ENCODE results near the gene CYBB.
"Not testable (repeated sequence)": the region's sequence is repeated elsewhere in the genome, so short reads cannot be mapped to it uniquely, and the experiment has no call there.

CYBB gene

GRCh38 chrX:37779857-37780256 lies at the start of gene CYBB:
Gene CYBB (plus strand): TSS chrX:37780059. CDS start chrX:37780078, 19 bp downstream.
- DNase-seq (ENCODE audit: low read depth in 2 of 2), result no peak

GRCh38 chrX:37745354-37745753 lies 34.5 kb upstream of the CYBB start:
- peak; percentile 36 to 73 for DNase-seq (ENCODE audit: low read depth in 2 of 2)

GRCh38 chrX:37745835-37746217 lies 34.0 kb upstream of the CYBB start:
- no peak for DNase-seq (ENCODE audit: low read depth in 2 of 2)

- peak; percentile 14 to 22 for DNase-seq (ENCODE audit: low read depth in 2 of 2)
These were observed 33.5 kb upstream of the CYBB start for GRCh38 chrX:37746218-37746941.

- DNase-seq (ENCODE audit: low read depth in 2 of 2), result no peak
These were observed 32.9 kb upstream of the CYBB start for GRCh38 chrX:37746951-37747350.

GRCh38 chrX:37752281-37752680 lies 27.6 kb upstream of the CYBB start:
- no peak for DNase-seq (ENCODE audit: low read depth in 2 of 2)

GRCh38 chrX:37752936-37753335 lies 26.9 kb upstream of the CYBB start:
- DNase-seq (ENCODE audit: low read depth in 2 of 2), result no peak

- no peak for DNase-seq (ENCODE audit: low read depth in 2 of 2)
These were observed 26.5 kb upstream of the CYBB start for GRCh38 chrX:37753384-37753783.

GRCh38 chrX:37754516-37754915 lies 25.3 kb upstream of the CYBB start:
- no peak for DNase-seq (ENCODE audit: low read depth in 2 of 2)

- DNase-seq (ENCODE audit: low read depth in 2 of 2), result no peak
These were observed 24.8 kb upstream of the CYBB start for GRCh38 chrX:37755025-37755424.

- DNase-seq (ENCODE audit: low read depth in 2 of 2), result no peak
These were observed 22.8 kb upstream of the CYBB start for GRCh38 chrX:37757082-37757481.

- DNase-seq (ENCODE audit: low read depth in 2 of 2), result no peak
These were observed 20.5 kb upstream of the CYBB start for GRCh38 chrX:37759351-37759750.

GRCh38 chrX:37759878-37760418 lies 19.9 kb upstream of the CYBB start:
- DNase-seq (ENCODE audit: low read depth in 2 of 2), result no peak

GRCh38 chrX:37763400-37763799 lies 16.5 kb upstream of the CYBB start:
- DNase-seq (ENCODE audit: low read depth in 2 of 2), result no peak

- no peak for DNase-seq (ENCODE audit: low read depth in 2 of 2)
These were observed 14.4 kb upstream of the CYBB start for GRCh38 chrX:37765507-37765906.

- no peak for DNase-seq (ENCODE audit: low read depth in 2 of 2)
These were observed 12.4 kb upstream of the CYBB start for GRCh38 chrX:37767430-37767829.

- not testable (repeated sequence) for DNase-seq (ENCODE audit: low read depth in 2 of 2)
These were observed 11.0 kb upstream of the CYBB start for GRCh38 chrX:37768866-37769265.

GRCh38 chrX:37776283-37776986 lies 3.4 kb upstream of the CYBB start:
- DNase-seq (ENCODE audit: low read depth in 2 of 2), result no peak

- DNase-seq (ENCODE audit: low read depth in 2 of 2), result no peak
These were observed 2.9 kb upstream of the CYBB start for GRCh38 chrX:37776987-37777325.

GRCh38 chrX:37781081-37781480 lies 1.2 kb downstream of the CYBB start:
- no peak for DNase-seq (ENCODE audit: low read depth in 2 of 2)

GRCh38 chrX:37781814-37782213 lies 2.0 kb downstream of the CYBB start:
- DNase-seq (ENCODE audit: low read depth in 2 of 2), result no peak

GRCh38 chrX:37782359-37782758 lies 2.5 kb downstream of the CYBB start:
- no peak for DNase-seq (ENCODE audit: low read depth in 2 of 2)

- no peak for DNase-seq (ENCODE audit: low read depth in 2 of 2)
These were observed 3.4 kb downstream of the CYBB start for GRCh38 chrX:37783305-37783704.
